ENCODE measurements around the gene CDY1B.
"Not testable (repeated sequence)": the region's sequence is repeated elsewhere in the genome, so short reads cannot be mapped to it uniquely, and the experiment has no call there.

CDY1B gene

GRCh38 chrY:24047919-24048318, at the start of gene CDY1B:
CDY1B (minus strand) TSS chrY:24048019; CDS start chrY:24047688, 331 bp downstream.
- not testable (repeated sequence) for H3K27me3 ChIP-seq (ENCODE audit: control insufficient read depth, insufficient read depth, low read length); H3K36me3 ChIP-seq (ENCODE audit: control insufficient read depth, insufficient read depth, low read length); H3K9me3 ChIP-seq (ENCODE audit: control insufficient read depth, insufficient read depth, low read length); H3K4me3 ChIP-seq (ENCODE audit: low read length); H3K4me1 ChIP-seq (ENCODE audit: control insufficient read depth, insufficient read depth, low read length); H3K27ac ChIP-seq (ENCODE audit: low read length); DNase-seq (ENCODE audit: low read depth, low spot score)
- no CpG with 5 or more reads among the region's 2 CpGs for WGBS (ENCODE audit: insufficient coverage, insufficient read length)

GRCh38 chrY:24049525-24049924, 1.7 kb upstream of the CDY1B start:
- H3K4me3 ChIP-seq (ENCODE audit: low read length); DNase-seq (ENCODE audit: low read depth, low spot score); H3K27ac ChIP-seq (ENCODE audit: low read length); H3K4me1 ChIP-seq (ENCODE audit: control insufficient read depth, insufficient read depth, low read length); H3K36me3 ChIP-seq (ENCODE audit: control insufficient read depth, insufficient read depth, low read length); H3K27me3 ChIP-seq (ENCODE audit: control insufficient read depth, insufficient read depth, low read length); H3K9me3 ChIP-seq (ENCODE audit: control insufficient read depth, insufficient read depth, low read length): not testable (repeated sequence)

GRCh38 chrY:24043209-24043608, 4.6 kb downstream of the CDY1B start:
- not testable (repeated sequence) for H3K4me3 ChIP-seq (ENCODE audit: low read length); H3K36me3 ChIP-seq (ENCODE audit: control insufficient read depth, insufficient read depth, low read length); H3K27me3 ChIP-seq (ENCODE audit: control insufficient read depth, insufficient read depth, low read length); H3K9me3 ChIP-seq (ENCODE audit: control insufficient read depth, insufficient read depth, low read length); H3K27ac ChIP-seq (ENCODE audit: low read length); DNase-seq (ENCODE audit: low read depth, low spot score); H3K4me1 ChIP-seq (ENCODE audit: control insufficient read depth, insufficient read depth, low read length)
- no CpG with 5 or more reads among the region's 3 CpGs for WGBS (ENCODE audit: insufficient coverage, insufficient read length)

- not testable (repeated sequence) for H3K36me3 ChIP-seq (ENCODE audit: control insufficient read depth, insufficient read depth, low read length); H3K4me1 ChIP-seq (ENCODE audit: control insufficient read depth, insufficient read depth, low read length); DNase-seq (ENCODE audit: low read depth, low spot score); H3K27me3 ChIP-seq (ENCODE audit: control insufficient read depth, insufficient read depth, low read length); H3K27ac ChIP-seq (ENCODE audit: low read length); H3K4me3 ChIP-seq (ENCODE audit: low read length); H3K9me3 ChIP-seq (ENCODE audit: control insufficient read depth, insufficient read depth, low read length)
- no CpG with 5 or more reads among the region's 4 CpGs for WGBS (ENCODE audit: insufficient coverage, insufficient read length)
These were observed 8.7 kb downstream of the CDY1B start for GRCh38 chrY:24039008-24039718.

DNA sequence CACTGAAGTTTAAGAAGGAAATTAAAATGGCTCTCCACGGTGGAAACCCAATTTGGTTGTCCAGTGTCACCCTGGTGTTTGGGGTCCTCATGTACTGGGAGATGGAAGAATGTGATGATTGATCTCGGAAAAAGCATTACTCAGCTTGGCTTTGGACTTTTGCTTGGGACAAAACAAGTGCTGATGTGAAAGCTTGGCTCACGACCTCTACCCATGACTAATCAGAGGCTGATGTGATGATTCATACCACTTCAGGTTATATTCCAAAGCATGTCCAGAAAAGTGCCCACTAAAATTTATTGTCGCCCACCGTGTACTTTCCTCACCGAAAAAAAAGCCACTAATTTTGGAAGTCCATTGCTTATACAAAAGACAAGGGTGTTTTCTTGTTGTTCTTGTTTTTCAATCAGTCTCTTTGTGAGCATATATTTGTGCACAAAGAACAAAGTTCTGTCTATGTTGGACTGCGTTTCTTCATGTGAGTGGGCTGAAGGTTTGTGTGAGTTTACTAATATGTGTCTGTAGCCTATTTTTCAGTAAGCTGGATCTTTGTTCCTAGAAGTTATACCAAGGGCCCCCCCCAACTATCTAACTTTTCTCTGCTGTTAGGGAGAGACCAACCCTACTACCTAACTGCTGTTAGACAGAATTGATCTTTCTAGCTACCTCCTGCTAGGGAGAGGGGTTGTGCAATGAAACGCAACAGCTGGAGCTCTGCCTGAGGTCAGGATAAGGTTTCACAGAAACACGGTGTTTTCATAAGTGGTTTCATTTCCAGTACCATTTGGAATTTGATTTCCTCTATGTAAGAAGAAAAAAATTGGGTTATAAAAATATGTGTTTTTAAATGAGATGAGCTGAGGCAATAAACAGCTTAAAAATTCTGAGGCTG, 21.4 kb downstream of the CDY1B start:
- WGBS (ENCODE audit: insufficient coverage, insufficient read length): no CpG with 5 or more reads among the region's 9 CpGs
- not testable (repeated sequence) for H3K27me3 ChIP-seq (ENCODE audit: control insufficient read depth, insufficient read depth, low read length); H3K4me1 ChIP-seq (ENCODE audit: control insufficient read depth, insufficient read depth, low read length); H3K4me3 ChIP-seq (ENCODE audit: low read length); H3K36me3 ChIP-seq (ENCODE audit: control insufficient read depth, insufficient read depth, low read length); H3K27ac ChIP-seq (ENCODE audit: low read length); DNase-seq (ENCODE audit: low read depth, low spot score); H3K9me3 ChIP-seq (ENCODE audit: control insufficient read depth, insufficient read depth, low read length)

Measured in iPS DF 6.9 (cell line).